GM21367 (cell line): ENCODE data around the gene ZNF548.

Experiments
- ATAC-seq: cut with Tn5 transposase; IDR thresholded peaks from one replicate; pipeline ENCODE4 v1.9.1; 2021; ENCODE audit not compliant: unreplicated experiment

Gene ZNF548

GRCh38 chr19:57395710-57396109, 6.1 kb downstream of the ZNF548 start:
- ATAC-seq, result no peak

- ATAC-seq, result no peak
Observed at GRCh38 chr19:57398868-57399267, 9.2 kb downstream of the ZNF548 start.

- no peak for ATAC-seq
Observed at GRCh38 chr19:57403737-57404563, 14.3 kb downstream of the ZNF548 start.

- ATAC-seq, result no peak
Observed at GRCh38 chr19:57406516-57407123, 17.0 kb downstream of the ZNF548 start.

- ATAC-seq, result peak; percentile 95
Observed at GRCh38 chr19:57410877-57411671, 21.4 kb downstream of the ZNF548 start, which contains the start of gene ZNF17. Gene ZNF17 (plus strand): TSS chr19:57411161. CDS start chr19:57413616, 2,455 bp downstream.

GRCh38 chr19:57419439-57419838, 29.8 kb downstream of the ZNF548 start:
- ATAC-seq, result no peak

GRCh38 chr19:57421037-57421436, 31.4 kb downstream of the ZNF548 start:
- no peak for ATAC-seq

GRCh38 chr19:57434386-57435061, 44.9 kb downstream of the ZNF548 start:
- ATAC-seq, result peak; percentile 8

- peak; percentile 92 for ATAC-seq
Observed at GRCh38 chr19:57435062-57435978, 45.7 kb downstream of the ZNF548 start, which contains the start of gene ZNF749. Gene ZNF749 (plus strand): TSS chr19:57435325. CDS start chr19:57435579, 254 bp downstream.

- no peak for ATAC-seq
Observed at GRCh38 chr19:57436417-57436816, 46.8 kb downstream of the ZNF548 start.

GRCh38 chr19:57437931-57438330, 48.3 kb downstream of the ZNF548 start:
- ATAC-seq, result no peak

- ATAC-seq, result no peak
Observed at GRCh38 chr19:57438925-57439324, 49.3 kb downstream of the ZNF548 start.

- no peak for ATAC-seq
Observed at GRCh38 chr19:57441979-57442752, 52.5 kb downstream of the ZNF548 start.

- ATAC-seq, result no peak
Observed at GRCh38 chr19:57443121-57443696, 53.6 kb downstream of the ZNF548 start.

- no peak for ATAC-seq
Observed at GRCh38 chr19:57452307-57452706, 62.7 kb downstream of the ZNF548 start.
